DMS79 (cell line): ENCODE data around the gene SLC10A7.

Experiments used
- DNase-seq: peaks from one replicate; lab custom pipeline; 2025; lab: John Stamatoyannopoulos, UW

Gene SLC10A7

DNA sequence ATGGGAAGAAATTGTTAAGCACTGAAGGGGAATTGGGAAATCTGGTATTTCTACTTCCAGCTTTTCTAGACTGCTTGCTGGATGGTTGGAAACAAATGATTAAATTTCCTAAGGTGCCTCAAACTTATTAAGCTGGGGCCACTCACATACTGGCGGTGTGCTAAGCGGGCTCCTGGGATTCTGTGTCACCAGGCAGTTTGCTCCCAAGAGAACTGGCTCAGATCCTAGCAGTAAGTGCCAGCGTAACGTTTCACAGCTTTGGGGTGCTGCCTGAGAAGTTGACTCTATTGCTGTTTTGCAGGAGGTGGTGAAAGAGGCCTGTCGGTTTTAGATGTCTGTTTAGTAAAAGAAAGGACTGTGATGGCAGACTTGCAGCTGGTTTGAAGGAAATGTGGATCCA lies 314.3 kb downstream of the SLC10A7 start:
- DNase-seq, result no peak
